ENCODE measurements around the gene FBXO11. TPM values are rescaled to one million over a fixed set of nuclear protein-coding genes. Genes with fewer than 3 reads are reported as not detected.
"Not testable (repeated sequence)": the region's sequence is repeated elsewhere in the genome, so short reads cannot be mapped to it uniquely, and the experiment has no call there.

Gene FBXO11
- total RNA-seq = 67.7 TPM

DNA sequence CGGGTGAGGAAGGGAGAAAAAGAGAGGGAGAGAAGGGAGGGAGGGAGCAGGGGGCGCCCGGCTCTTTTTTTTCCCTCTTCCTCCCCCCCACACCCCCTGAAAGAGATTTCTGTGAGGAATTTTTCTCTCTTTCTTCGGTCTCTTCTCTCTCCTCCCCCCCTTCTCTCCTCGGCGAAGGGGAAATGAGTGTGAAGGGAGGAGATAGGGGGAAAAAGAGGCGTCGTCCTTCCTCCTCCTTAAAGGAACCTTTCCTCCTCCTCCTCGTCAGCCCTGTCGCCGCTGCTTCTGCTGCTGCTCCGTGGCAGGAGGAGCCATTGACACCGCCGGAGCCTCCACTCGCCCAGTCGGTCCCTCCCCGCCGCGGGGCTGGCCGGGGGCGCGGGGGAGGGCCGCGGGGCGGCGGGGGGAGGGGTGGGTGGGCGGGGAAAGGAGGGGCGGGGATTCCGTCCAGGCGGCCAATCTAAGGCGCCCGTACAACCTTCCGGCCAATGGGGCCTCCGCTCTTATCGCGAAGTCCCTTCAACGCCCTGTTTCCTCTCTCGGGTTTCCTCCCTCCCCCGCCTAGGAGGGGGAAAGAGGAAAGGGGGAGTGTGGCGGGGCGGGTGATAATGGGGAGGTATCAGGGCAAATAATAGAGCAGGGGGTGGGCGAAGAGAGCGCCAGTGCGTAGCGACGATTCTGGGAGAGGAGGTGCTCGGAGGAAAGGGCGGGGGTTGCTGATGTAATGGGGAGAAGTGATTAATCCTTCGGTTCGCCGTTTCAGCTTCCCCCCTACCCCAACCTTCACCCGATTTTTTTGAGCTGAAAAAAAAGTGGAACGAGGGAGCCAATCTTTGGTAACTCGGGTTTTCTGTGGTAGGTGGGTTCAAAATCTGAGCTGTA is at the start of gene FBXO11:
Gene FBXO11, minus strand, starts transcription at position 342 of the 882 bp plus-strand sequence. CDS start 778 bp downstream, outside the sequence.
- peak; percentile 97 for DNase-seq (ENCODE audit: low spot score)

DNA sequence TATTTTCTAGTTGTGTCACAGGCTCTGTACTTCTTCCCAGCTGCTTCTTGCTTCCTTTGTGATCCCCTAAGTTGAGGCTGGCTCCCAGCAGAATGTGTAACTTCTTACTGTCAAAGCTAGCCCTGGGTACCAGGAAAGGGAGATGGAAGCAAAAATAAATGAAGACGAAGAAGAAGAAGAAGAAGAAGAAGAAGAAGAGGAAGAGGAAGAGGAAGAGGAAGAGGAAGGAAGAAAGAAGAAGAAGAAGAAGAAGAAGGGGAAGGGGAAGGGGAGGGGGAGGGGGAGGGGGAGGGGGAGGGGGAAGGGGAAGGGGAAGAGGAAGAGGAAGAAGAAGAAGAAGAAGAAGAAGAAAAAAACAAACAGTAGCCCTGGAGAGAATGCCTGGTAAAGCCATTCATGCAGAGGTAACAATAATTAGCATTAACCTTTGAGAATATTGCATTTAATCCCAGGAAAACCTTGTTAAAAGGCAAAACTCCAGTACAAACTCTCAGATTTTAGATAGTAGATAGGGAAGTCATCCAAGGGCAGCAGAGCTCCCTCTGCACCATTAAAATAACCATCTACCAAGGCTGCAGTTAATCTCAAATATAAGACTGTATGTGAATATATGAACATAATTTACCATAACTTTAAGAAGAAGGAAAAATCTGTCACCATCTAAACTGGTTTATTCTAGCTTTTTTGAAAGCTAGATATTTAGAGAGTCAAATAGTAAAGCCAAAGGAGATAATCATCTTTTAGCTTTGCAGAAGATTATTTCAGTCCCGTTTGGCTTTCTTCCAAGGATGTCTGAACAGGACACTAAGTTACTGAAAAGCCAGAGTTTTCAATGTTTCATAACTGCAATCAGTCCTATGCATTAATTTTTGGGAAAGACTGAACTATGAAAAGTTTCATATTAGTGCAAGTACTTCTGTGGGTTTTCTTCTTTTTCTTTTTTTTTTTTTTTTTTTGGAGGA is 44.3 kb upstream of the FBXO11 start:
- DNase-seq (ENCODE audit: low spot score) = no peak

DNA sequence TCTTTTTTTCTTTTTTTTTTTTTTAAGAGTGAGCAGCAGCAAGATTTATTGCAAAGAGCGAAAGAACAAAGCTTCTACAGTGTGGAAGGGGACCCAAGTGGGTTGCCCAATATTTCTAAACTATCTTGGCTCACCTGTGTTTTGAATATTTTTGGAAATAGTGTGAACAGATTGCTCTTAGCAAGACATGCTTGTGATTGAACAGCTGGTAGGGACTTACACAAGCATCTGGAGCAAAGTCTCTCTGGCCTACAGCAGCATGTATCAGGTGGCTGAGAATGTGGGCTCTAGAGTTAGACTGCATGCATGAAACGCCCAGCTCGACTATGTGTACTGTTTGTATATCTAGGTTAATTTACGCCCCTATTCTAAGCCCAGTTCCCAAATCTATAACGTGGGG is 40.3 kb upstream of the FBXO11 start:
- no peak for DNase-seq (ENCODE audit: low spot score)

DNA sequence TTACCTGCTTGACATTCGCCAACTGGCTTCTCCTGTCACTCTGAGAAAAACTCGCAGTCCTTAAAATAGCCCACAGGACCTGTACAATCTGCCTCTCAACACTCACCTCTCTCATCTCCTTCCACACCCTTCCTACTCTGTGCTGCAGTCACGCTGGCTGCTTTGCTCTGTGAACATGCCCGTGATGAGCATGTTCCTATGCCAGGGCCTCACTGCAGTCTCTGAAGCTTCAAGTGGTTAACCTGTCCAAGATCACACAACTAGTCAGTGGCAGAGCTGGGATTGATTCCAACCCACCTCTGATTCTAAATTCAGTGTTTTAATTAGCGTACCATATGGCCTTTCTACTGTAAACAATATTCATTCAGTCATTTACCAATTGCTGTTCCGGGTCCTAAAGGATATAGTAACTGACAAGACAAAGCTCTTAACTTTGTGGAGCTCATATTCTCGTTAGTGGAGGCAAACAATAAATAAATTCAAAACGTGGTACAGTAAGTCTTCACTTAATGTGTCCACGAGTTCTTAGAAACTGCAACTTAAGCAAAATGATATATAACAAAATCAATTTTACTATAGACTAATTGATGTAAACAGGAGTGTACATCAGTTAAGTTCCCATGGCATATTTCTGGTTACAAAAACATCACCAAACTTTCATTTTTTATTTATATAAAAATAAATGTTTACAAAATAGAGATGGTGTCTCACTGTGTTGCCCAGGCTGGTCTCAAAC is 38.9 kb upstream of the FBXO11 start:
- no peak for DNase-seq (ENCODE audit: low spot score)

DNA sequence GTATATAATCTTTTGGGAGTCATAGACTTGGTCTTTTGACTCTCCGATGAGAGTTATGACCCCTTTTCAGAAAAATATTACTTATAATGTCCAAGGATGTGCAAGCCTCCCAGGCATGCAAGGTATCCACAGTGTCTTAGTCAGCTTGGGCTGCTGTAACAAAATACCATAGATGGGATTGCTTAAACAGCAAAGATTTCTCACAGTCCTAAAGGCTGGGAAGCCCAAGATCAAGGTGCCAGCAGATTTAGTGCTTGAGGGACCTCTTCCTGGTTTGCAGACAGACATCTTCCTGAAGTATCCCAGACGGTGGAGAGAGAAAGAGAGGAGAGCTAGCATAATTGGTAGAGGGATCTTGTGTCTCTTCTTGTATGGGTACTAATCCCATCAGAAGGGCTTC is 35.6 kb upstream of the FBXO11 start:
- no peak for DNase-seq (ENCODE audit: low spot score)

DNA sequence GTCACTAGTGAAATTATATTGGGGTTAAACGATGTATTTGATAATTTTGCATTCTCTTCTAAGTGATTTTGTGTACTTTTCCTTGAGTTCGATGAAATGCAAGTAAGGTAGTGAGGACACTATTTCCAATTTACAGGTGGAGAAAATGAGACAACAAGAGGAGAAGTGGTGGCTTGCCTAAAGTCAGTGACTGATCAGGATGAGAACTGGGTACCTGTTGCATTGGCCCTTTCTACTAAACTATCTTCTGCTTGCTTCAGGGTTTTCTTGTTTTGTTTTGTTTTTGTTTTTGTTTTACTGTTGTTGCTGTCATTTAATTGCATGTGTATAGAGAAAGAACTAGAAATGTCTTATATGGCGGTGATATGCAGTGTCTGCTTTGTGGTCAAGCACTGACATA is 31.4 kb upstream of the FBXO11 start:
- no peak for DNase-seq (ENCODE audit: low spot score)

DNA sequence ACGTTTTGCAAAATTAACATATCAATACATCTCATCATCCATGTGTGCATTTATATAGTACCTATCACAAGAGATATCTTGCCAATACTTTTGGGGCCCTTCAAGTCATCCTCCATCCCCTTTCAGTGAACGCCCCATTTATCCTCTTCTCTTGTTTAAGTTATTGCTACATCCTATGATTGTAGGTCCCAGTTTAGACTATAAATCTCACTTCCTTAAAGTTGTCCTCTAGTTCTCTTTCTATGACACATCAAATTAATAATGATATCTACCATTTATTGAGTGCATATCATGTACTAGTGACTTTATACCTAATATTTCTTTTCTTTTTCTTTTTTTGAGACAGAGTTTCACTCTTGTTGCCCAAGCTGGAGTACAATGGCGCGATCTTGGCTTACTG is 28.8 kb upstream of the FBXO11 start:
- no peak for DNase-seq (ENCODE audit: low spot score)

DNA sequence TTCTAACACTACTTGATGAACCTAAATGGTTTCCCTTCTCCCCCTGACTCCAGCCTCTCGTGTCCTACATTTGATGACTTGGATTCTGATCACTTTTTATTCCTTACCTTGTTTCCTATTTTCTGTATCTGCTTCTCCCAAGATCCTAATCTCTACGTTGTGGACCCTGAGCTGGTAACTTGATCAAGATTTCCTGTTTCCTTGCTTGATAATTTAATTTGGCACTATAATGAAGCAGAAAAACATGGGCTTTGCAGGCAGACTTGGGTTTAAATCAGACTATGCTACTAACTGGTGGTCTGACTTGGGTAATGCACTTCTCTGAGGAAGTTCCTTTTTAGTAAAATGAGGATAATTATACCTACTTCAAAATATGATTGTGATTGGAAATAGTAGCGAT is 11.7 kb upstream of the FBXO11 start:
- DNase-seq (ENCODE audit: low spot score) = no peak

DNA sequence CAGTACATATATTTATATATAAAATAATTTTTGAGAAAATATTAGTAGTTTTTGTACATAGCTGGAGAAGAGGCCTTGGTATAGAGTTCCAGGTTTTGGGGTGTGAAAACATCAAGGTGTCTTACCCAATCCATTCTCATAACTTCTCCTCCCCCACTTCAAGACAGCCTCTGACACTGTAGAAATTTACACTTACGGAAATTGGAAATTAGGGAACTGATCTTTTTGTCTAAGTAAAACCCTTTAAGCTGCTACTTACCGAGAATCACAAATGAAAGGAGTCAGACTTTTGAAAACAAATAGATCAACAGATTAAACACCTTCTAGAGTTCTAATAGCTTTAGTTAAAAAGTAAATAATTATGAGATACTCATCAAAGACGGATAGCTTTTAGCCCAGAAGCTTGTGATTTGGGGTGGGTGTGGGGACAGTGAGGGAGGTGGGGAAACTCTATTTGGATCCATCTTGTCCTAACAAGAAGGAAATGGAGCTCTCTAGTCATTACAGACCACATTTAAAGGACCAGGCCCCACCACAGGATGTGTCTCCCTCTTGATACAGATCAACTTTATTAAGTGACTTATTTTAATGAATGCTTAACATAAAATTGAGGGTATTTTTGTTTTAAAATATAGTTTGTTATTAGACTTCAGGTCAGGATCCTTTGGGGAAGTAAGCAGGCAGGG is 11.1 kb upstream of the FBXO11 start:
- no peak for DNase-seq (ENCODE audit: low spot score)

DNA sequence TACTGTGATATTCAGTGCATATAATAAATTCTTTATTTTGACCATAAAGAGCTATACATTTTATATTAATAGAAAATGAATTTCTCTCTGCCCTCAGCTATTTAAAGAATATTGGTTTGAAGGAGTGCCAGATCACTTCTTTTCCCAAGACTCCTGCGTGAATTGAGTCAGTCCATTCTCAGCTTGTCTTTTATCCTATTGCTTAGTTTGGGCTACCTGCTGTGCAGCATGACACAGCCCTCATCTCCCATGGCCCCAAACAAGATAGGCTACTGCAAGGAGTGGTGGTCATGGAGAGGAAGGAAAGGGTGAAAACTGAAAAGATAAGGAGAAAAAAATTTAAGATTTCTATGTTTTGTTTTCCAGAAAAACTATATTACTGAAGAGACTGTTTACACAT is 10.1 kb upstream of the FBXO11 start:
- no peak for DNase-seq (ENCODE audit: low spot score)

DNA sequence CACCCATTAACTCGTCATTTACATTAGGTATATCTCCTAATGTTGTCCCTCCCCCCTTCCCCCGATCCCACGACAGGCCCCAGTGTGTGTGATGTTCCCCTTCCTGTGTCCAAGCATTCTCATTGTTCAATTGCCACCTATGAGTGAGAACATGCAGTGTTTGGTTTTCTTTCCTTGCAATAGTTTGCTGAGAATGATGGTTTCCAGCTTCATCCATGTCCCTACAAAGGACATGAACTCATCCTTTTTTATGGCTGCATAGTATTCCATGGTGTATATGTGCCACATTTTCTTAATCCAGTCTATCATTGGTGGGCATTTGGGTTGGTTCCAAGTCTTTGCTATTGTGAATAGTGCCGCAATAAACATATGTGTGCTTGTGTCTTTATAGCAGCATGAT is 4.4 kb upstream of the FBXO11 start:
- not testable (repeated sequence) for DNase-seq (ENCODE audit: low spot score)

DNA sequence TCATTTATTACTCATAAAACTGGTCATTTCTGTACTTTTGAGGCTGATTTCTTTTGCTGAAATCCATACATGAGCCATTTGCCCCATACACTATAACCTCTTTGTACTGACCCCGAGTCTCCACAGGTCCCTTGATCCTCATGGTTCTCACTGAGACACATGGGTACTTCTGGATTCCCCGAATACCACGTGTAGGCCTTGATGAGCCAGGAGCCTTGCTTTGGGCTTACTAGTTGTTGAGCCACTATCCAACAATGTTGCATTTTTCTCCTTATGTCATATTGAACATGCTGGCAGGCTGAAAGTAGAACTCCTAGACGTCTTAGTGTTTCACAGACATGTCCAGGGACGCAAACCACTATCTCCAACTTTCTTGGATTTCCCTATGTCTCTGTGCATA is 2.4 kb upstream of the FBXO11 start:
- DNase-seq (ENCODE audit: low spot score) = no peak

DNA sequence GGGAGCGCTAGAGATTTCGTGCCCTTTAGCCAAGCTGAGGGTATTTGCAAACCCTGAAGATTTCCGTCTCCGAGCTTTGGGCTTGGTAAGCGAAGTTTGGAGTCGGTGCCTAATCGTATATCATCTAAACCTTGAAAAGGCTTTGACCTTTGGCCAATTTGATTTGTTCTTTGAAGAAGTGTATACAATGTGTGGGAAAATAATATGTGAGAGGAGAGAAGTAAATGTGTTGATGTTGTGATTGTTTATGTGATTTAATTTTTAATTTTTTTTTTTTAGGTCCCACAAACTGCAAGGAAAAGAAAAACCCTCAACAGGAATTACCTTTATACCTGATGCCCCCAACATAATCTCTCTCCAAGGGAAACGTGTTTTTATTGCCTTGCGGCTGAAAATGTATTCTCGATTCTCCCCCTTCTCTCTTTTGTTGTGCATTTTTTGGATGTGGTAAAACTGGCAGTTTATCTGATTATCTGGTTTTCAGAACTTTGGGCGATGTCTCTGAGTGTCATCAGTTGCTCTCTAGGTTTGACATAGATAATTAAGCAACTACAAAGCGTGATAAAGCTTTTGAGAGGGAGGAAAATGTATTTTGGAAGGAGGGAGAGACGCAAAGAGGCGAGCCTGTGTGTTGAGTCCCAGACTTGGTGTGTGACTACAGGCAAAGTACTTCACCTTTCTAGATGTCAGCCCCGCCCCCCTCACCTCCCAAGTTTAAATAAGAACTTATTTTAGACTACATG is 912 bp upstream of the FBXO11 start:
- DNase-seq (ENCODE audit: low spot score) = no peak

DNA sequence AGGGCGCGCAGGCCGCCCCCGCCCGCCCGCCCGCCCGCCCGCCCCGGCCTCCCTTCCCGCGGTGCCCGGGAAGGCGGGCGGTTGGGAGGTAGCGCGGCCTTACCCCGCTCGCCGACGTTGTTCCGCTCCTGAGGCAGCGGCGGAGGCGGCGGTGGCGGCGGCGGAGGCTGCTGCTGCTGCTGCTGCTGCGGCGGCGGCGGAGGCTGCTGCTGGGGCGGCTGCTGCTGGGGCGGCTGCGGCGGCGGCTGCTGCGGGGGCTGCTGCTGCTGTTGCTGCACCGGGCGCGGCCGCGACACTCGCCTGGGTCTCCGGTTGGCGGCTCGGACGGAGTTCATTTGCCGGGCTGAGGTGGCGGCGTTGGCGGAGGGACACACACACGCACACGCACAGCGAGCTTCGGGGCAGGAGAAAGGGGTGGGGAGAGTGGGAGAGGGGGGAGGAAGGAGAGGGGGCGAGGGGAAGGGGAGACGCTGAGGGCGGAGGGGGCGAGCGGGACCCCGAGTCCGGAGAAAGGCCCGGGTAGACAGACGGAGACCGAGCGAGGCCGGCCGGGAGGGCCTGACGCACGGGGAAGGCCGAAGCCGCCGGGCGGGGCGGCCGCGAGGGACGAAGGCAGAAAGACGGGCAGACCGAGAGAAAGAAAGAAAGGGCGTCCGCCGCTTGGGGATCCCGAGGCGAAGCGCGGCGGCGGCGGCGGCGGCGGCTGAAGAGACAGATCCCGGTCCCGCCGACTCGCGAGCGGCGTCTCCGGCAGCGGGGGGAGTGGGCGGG is 727 bp downstream of the FBXO11 start:
- DNase-seq (ENCODE audit: low spot score) = peak; percentile 65

DNA sequence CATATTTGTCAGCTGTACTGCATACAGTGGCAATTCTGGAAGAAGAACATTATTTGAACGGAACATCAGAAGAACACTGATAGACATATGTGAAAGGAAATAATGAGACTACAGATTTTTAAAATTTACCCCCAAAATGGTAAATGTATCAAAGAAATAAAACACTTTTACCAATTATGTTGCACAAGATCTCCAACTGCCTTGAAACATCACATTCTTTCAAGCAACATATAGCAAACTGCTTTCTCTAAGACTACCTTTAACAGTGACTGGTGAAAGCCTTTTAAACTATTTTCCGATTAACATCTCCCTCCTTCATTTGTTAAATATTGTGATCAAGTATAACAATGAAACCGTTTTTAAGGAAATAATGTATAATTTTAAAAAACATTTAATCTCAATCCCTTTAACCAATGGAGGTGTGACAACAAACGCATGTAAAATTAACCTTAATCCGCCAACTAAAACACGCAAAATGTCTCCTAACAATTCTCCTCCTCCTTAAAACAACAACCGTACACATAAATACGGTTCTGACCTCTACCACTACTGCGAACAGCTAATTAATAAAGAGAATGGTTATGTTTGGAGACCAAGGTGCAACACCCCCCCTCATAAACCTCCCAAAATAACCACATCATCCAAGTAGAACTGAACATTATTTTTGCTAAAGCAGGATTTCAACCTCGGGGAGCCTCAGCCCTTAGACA is 2.4 kb downstream of the FBXO11 start:
- DNase-seq (ENCODE audit: low spot score) = no peak

DNA sequence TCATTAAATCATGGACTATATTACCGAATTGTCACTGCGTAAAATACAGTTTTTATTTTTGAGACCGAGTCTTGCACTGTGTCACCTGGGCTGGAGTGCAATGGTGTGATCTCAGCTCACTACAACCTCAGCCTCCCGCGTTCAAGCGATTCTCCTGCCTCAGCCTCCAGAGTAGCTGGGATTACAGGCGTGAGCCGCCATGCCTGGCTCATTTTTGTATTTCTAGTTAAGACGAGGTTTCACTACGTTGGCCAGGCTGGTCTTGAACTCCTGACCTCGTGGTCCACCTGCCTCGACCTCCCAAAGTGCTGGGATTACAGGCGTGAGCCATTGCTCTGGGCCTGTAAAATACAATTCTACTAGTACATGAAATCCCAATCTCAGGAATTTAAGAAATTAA is 4.4 kb downstream of the FBXO11 start:
- not testable (repeated sequence) for DNase-seq (ENCODE audit: low spot score)

DNA sequence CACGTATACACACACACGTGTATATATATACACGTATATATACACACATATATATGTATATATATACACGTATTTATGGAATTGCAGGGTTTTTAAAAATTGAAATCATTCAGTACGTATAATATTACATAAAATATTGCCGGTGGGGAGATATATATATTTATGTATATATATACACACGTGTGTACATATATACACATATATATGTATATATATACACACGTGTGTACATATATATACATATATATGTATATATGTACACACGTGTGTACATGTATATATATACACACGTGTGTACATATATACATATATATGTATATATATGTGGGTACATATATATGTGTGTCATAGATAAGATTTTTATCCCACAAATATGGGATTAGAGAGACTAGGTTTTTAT is 5.4 kb downstream of the FBXO11 start:
- DNase-seq (ENCODE audit: low spot score) = no peak

DNA sequence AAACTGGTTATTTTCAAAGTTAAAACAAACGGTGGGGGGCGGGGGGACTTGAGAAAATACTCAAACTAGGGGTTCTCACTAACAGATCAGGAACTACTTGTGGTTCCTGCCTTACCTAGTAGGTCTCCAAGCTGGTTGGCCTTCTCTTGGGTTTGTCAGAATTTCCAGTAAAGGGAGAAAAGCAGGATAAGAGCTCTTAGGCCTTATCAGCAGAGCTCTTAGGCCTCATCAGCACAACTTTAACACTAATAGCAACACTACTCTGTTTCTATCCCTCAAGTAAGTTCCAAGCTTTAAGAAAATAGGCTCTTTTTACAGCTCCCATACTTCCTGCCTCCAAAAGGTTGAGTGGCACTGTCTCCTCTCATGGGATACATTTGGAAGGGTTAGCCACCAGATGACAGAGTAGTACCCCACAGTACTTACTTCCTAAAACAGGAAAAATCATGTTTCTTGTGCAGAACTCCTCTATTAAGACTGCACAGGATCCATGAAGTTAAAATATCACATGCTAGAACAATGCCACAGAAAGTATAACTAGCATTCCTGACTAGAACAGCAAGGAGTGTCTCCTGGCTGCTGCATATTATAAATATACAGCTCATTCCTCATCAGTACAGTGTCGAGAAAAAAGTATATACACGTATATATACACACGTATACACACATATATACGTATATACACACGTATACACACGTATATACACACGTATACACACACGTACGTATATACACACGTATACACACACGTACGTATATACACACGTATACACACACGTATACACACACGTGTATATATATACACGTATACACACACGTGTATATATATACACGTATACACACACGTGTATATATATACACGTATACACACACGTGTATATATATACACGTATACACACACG is 6.1 kb downstream of the FBXO11 start:
- no peak for DNase-seq (ENCODE audit: low spot score)

Measured in ureter (tissue), 1 donor.